ENCODE results near the gene MARCOL.
"Not testable (repeated sequence)": the region's sequence is repeated elsewhere in the genome, so short reads cannot be mapped to it uniquely, and the experiment has no call there.

The MARCOL gene

DNA sequence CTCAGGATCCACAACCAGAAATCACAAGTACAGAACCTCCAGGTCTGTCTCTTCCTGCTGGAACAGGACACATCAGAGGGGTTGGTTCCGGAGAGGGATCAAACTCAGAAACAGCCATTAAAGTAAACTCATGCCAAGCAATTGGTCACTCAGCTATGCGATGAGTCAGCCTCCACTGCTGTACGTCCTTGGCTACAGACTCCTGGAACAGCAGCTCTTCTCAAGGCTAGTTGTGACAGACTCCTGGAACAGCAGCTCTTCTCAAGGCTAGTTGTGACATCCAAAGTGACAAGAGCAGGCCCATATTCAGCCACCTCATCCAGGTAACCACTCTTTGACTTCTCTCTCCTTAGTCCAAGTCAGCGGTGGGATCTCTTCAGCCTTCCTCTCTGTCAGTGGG is 30.2 kb downstream of the MARCOL start, which contains the start of gene SPINK13:
Gene SPINK13 (plus strand): TSS at position 229 of the 400 bp plus-strand sequence. CDS start 1,279 bp downstream, outside the sequence.
- no peak for DNase-seq

DNA sequence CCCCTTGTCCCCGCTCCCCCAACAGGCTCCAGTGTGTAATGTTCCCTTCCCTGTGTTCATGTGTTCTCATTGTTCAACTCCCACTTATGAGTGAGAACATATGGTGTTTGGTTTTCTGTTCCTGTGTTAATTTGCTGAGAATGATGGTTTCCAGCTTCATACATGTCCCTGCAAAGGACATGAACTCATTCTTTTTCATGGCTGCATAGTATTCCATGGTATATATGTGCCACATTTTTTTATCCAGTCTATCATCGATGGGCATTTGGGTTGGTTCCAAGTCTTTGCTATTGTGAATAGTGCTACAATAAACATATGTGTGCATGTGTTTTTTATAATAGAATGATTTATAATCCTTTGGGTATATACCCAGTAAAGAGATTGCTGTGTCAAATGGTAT is 36.8 kb downstream of the MARCOL start:
- DNase-seq, result not testable (repeated sequence)

DNA sequence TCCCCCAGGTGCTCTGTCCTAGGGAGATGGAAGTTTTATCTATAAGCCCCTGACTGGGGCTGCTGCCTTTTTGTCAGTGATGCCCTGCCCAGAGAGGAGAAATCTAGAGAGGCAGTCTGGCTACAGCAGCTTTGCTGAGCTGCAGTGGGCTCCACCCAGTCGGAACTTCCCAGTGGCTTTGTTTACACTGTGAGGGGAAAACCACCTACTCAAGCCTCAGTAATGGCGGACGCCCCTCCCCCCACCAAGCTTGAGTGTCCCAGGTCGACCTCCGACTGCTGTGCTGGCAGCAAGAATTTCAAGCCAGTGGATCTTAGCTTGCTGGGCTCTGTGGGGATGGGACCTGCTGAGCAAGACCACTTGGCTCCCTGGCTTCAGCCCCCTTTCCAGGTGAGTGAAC is 42.6 kb downstream of the MARCOL start:
- not testable (repeated sequence) for DNase-seq

- DNase-seq, result not testable (repeated sequence)
Observed at GRCh38 chr5:148281336-148281735, 43.0 kb downstream of the MARCOL start.

GRCh38 chr5:148290271-148291195 is 52.2 kb downstream of the MARCOL start:
- DNase-seq, result no peak
